ENCODE data around the gene GPR65. TPM values are rescaled to one million over a fixed set of nuclear protein-coding genes. Genes with fewer than 3 reads are reported as not detected.
"Not testable (repeated sequence)": the region's sequence is repeated elsewhere in the genome, so short reads cannot be mapped to it uniquely, and the experiment has no call there.

Gene GPR65
- total RNA-seq, 1 donor from 2014 or later: 0.54 TPM

DNA sequence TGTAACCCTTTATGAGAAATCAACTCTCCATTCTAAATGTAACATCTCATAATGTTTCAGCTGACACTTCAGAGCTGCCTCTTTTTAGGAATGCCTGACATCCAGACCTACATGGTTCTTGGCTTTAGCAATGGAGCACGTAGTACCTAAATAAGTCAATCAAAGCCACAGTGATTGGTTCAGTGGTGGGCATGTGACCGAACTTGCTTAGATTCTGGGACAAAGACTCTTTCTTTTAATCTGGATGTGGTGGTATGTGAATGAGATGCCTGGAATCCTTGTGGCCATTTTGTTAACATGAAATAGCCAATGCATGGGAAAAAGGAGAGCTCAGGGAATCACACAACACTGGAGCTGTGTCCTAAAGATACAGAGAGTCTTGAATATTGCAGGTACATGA, 11.8 kb downstream of the GPR65 start:
- Mint-ChIP-seq H3K4me1 (ENCODE audit: low read depth, unreplicated experiment) (no peaks in the 10 kb centered on the region), H3K4me3 (ENCODE audit: unreplicated experiment) (no peak overlapping the region), H3K9me3 (ENCODE audit: unreplicated experiment) (no peaks in the 10 kb centered on the region), H3K36me3 (ENCODE audit: low read depth, unreplicated experiment) (no peaks in the 10 kb centered on the region), H3K27me3 (ENCODE audit: low read depth, unreplicated experiment) (no peaks in the 10 kb centered on the region), H3K27ac (ENCODE audit: unreplicated experiment) (no peak overlapping the region)
- TF ChIP-seq, protein P1, sequence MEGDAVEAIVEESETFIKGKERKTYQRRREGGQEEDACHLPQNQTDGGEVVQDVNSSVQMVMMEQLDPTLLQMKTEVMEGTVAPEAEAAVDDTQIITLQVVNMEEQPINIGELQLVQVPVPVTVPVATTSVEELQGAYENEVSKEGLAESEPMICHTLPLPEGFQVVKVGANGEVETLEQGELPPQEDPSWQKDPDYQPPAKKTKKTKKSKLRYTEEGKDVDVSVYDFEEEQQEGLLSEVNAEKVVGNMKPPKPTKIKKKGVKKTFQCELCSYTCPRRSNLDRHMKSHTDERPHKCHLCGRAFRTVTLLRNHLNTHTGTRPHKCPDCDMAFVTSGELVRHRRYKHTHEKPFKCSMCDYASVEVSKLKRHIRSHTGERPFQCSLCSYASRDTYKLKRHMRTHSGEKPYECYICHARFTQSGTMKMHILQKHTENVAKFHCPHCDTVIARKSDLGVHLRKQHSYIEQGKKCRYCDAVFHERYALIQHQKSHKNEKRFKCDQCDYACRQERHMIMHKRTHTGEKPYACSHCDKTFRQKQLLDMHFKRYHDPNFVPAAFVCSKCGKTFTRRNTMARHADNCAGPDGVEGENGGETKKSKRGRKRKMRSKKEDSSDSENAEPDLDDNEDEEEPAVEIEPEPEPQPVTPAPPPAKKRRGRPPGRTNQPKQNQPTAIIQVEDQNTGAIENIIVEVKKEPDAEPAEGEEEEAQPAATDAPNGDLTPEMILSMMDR (IDR thresholded peaks at IDR 0.05; ENCODE audit: insufficient read depth, low read depth, low read length): no peak
- TF ChIP-seq EZH2 (IDR thresholded peaks at IDR 0.05; ENCODE audit: insufficient read depth, low read length): no peak
- Histone ChIP-seq H3K9me3 (ENCODE audit: insufficient read depth, low read depth, low read length) (no peaks in the 10 kb centered on the region), H3K4me1 (ENCODE audit: insufficient read depth, low read length) (no peaks in the 10 kb centered on the region), H2AFZ (ENCODE audit: low read depth, low read length) (no peak overlapping the region), H3K27me3 (ENCODE audit: insufficient read depth, low read length) (no peaks in the 10 kb centered on the region), H3K36me3 (ENCODE audit: insufficient read depth, low read length) (no peaks in the 10 kb centered on the region), H3K4me3 (ENCODE audit: insufficient read depth, low read depth, low read length) (no peak overlapping the region), H4K20me1 (ENCODE audit: insufficient read depth, low read length) (no peaks in the 10 kb centered on the region), H3K4me2 (ENCODE audit: low read length) (no peak overlapping the region), H3K27ac (ENCODE audit: low read depth, low read length) (no peak overlapping the region), H3K79me2 (ENCODE audit: insufficient read depth, low read length) (no peaks in the 10 kb centered on the region), H3K9ac (ENCODE audit: low read length) (no peak overlapping the region)
- DNase-seq (ENCODE audit: low read depth) (no peak), FAIRE-seq (no peak)

DNA sequence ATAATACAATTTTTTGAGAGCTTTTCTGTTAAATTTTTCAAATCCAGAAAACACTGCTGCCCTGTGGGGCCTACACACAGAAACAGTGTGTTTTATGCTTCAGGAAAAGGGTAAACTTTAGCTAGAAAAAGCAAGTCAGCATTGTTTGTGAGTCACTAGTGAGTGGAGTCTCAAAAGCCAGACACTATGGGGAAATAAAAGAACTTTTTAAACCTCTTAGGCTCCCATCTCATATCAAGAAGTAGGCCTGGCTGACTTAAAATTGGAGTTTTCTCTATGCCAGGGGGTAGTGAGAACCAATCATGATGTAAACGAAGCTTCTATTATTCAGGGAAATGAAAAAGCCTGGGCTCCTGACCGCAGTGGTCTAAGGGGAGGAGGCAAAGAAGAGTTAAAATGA, 12.6 kb downstream of the GPR65 start:
- H3K4me1 ChIP-seq (ENCODE audit: insufficient read depth, low read length): no peaks in the 10 kb centered on the region
- Mint-ChIP-seq H3K27ac (ENCODE audit: unreplicated experiment) (no peak overlapping the region), H3K27me3 (ENCODE audit: low read depth, unreplicated experiment) (no peaks in the 10 kb centered on the region), H3K4me1 (ENCODE audit: low read depth, unreplicated experiment) (no peaks in the 10 kb centered on the region), H3K9me3 (ENCODE audit: unreplicated experiment) (no peaks in the 10 kb centered on the region), H3K4me3 (ENCODE audit: unreplicated experiment) (no peak overlapping the region), H3K36me3 (ENCODE audit: low read depth, unreplicated experiment) (no peaks in the 10 kb centered on the region)
- FAIRE-seq (no peak), DNase-seq (ENCODE audit: low read depth) (no peak)
- H3K27ac ChIP-seq (ENCODE audit: low read depth, low read length): no peak overlapping the region
- no peaks in the 10 kb centered on the region for H3K36me3 ChIP-seq (ENCODE audit: insufficient read depth, low read length)
- H4K20me1 ChIP-seq (ENCODE audit: insufficient read depth, low read length): no peaks in the 10 kb centered on the region
- no peak overlapping the region for H3K9ac ChIP-seq (ENCODE audit: low read length)
- no peaks in the 10 kb centered on the region for H3K9me3 ChIP-seq (ENCODE audit: insufficient read depth, low read depth, low read length)
- H3K4me2 ChIP-seq (ENCODE audit: low read length): no peak overlapping the region
- TF ChIP-seq, protein P1 (IDR thresholded peaks at IDR 0.05; ENCODE audit: insufficient read depth, low read depth, low read length): no peak
- no peak for TF ChIP-seq EZH2 (IDR thresholded peaks at IDR 0.05; ENCODE audit: insufficient read depth, low read length)
- no peak overlapping the region for H2AFZ ChIP-seq (ENCODE audit: low read depth, low read length)
- no peak overlapping the region for H3K4me3 ChIP-seq (ENCODE audit: insufficient read depth, low read depth, low read length)
- H3K79me2 ChIP-seq (ENCODE audit: insufficient read depth, low read length): no peaks in the 10 kb centered on the region
- H3K27me3 ChIP-seq (ENCODE audit: insufficient read depth, low read length): no peaks in the 10 kb centered on the region

- Histone ChIP-seq H3K79me2 (ENCODE audit: insufficient read depth, low read length) (no peaks in the 10 kb centered on the region), H3K4me3 (ENCODE audit: insufficient read depth, low read depth, low read length) (no peak overlapping the region), H3K27ac (ENCODE audit: low read depth, low read length) (no peak overlapping the region), H3K4me2 (ENCODE audit: low read length) (no peak overlapping the region), H3K9ac (ENCODE audit: low read length) (no peak overlapping the region), H3K36me3 (ENCODE audit: insufficient read depth, low read length) (no peaks in the 10 kb centered on the region), H3K9me3 (ENCODE audit: insufficient read depth, low read depth, low read length) (no peaks in the 10 kb centered on the region), H2AFZ (ENCODE audit: low read depth, low read length) (no peak overlapping the region), H3K27me3 (ENCODE audit: insufficient read depth, low read length) (no peaks in the 10 kb centered on the region), H3K4me1 (ENCODE audit: insufficient read depth, low read length) (no peaks in the 10 kb centered on the region), H4K20me1 (ENCODE audit: insufficient read depth, low read length) (no peaks in the 10 kb centered on the region)
- Mint-ChIP-seq H3K27me3 (ENCODE audit: low read depth, unreplicated experiment) (no peaks in the 10 kb centered on the region), H3K4me1 (ENCODE audit: low read depth, unreplicated experiment) (no peaks in the 10 kb centered on the region), H3K27ac (ENCODE audit: unreplicated experiment) (no peak overlapping the region), H3K9me3 (ENCODE audit: unreplicated experiment) (no peaks in the 10 kb centered on the region), H3K36me3 (ENCODE audit: low read depth, unreplicated experiment) (no peaks in the 10 kb centered on the region), H3K4me3 (ENCODE audit: unreplicated experiment) (no peak overlapping the region)
- no peak for DNase-seq (ENCODE audit: low read depth)
- FAIRE-seq: no peak
- TF ChIP-seq EZH2 (IDR thresholded peaks at IDR 0.05; ENCODE audit: insufficient read depth, low read length): no peak
- TF ChIP-seq, protein P1 (IDR thresholded peaks at IDR 0.05; ENCODE audit: insufficient read depth, low read depth, low read length): no peak
These were observed 18.8 kb downstream of the GPR65 start for GRCh38 chr14:88023658-88024187.

GRCh38 chr14:88024252-88025086, 19.5 kb downstream of the GPR65 start:
- H3K9me3 ChIP-seq (ENCODE audit: insufficient read depth, low read depth, low read length); H3K27ac Mint-ChIP-seq (ENCODE audit: unreplicated experiment); H3K36me3 Mint-ChIP-seq (ENCODE audit: low read depth, unreplicated experiment); H3K4me1 ChIP-seq (ENCODE audit: insufficient read depth, low read length); H3K9ac ChIP-seq (ENCODE audit: low read length); H2AFZ ChIP-seq (ENCODE audit: low read depth, low read length); H3K27me3 Mint-ChIP-seq (ENCODE audit: low read depth, unreplicated experiment); H3K36me3 ChIP-seq (ENCODE audit: insufficient read depth, low read length); H3K4me3 ChIP-seq (ENCODE audit: insufficient read depth, low read depth, low read length); H3K27ac ChIP-seq (ENCODE audit: low read depth, low read length); H3K4me2 ChIP-seq (ENCODE audit: low read length); FAIRE-seq; DNase-seq (ENCODE audit: low read depth); H4K20me1 ChIP-seq (ENCODE audit: insufficient read depth, low read length); H3K27me3 ChIP-seq (ENCODE audit: insufficient read depth, low read length); H3K4me1 Mint-ChIP-seq (ENCODE audit: low read depth, unreplicated experiment); H3K9me3 Mint-ChIP-seq (ENCODE audit: unreplicated experiment); H3K4me3 Mint-ChIP-seq (ENCODE audit: unreplicated experiment); H3K79me2 ChIP-seq (ENCODE audit: insufficient read depth, low read length): not testable (repeated sequence)
